PC-3 (cell line): ENCODE measurements around the gene B3GNT5. TPM values are rescaled to one million over a fixed set of nuclear protein-coding genes. Genes with fewer than 3 reads are reported as not detected.

Source experiments
- ATAC-seq: fragments of 200-7000 bp; cut with Tn5 transposase; 2 replicates; pipeline ENCODE4 v1.9.1; 2020; ENCODE audit warnings: mild to moderate bottlenecking, moderate library complexity
- BruUV-seq: library from RNA; stranded (reverse); fragments of 400-500 nt; replicated peaks from 2 replicates; lab custom pipeline; 2021; lab: Mats Ljungman, UMichigan
- CTCF ChIA-PET: fragments of 300-600 bp; sonication (Branson Sonifier 250); formaldehyde crosslinking; loops from one replicate; lab custom pipeline; 2022; ENCODE audit warnings: antibody characterized with exemption; lab: Charles Lee
- POLR2A ChIA-PET: fragments of 300-600 bp; sonication (Branson Sonifier 250); formaldehyde crosslinking; loops from one replicate; lab custom pipeline; 2022; ENCODE audit warnings: antibody characterized with exemption; ENCODE audit not compliant: unreplicated experiment; lab: Charles Lee
- DNase-seq: peaks from one replicate; pipeline ENCODE4 v3.0.0-alpha.2; 2015
- H2AFZ ChIP-seq: fragments of 300-600 bp; sonication (generic); 2 replicates; pipeline ENCODE4 v1.6.0; 2016; ENCODE audit warnings: antibody characterized with exemption, low read length
- H3F3A ChIP-seq: fragments of 300-600 bp; sonication (generic); one replicate; pipeline ENCODE4 v1.6.0; 2017; ENCODE audit warnings: antibody characterized with exemption, low read length, control low read depth, mild to moderate bottlenecking; ENCODE audit not compliant: unreplicated experiment
- H3K27ac ChIP-seq: fragments of 300-600 bp; sonication (generic); 2 replicates; pipeline ENCODE4 v1.5.1; 2016; ENCODE audit warnings: mild to moderate bottlenecking, low read length
- H3K27me3 ChIP-seq: fragments of 300-600 bp; sonication (generic); 2 replicates; pipeline ENCODE4 v1.6.1; 2016; ENCODE audit warnings: low read length, mixed read lengths
- H3K36me3 ChIP-seq: fragments of 300-600 bp; sonication (generic); 2 replicates; pipeline ENCODE4 v1.6.1; 2016; ENCODE audit warnings: low read depth, mixed run types, low read length, mixed read lengths
- H3K4me1 ChIP-seq: fragments of 300-600 bp; sonication (generic); 2 replicates; pipeline ENCODE4 v1.5.1; 2016; ENCODE audit warnings: low read length; ENCODE audit not compliant: insufficient read depth
- H3K4me2 ChIP-seq: fragments of 300-600 bp; sonication (generic); 2 replicates; pipeline ENCODE4 v1.6.0; 2016; ENCODE audit warnings: low read length
- H3K4me3 ChIP-seq: fragments of 300-600 bp; sonication (generic); 2 replicates; pipeline ENCODE4 v1.5.1; 2016; ENCODE audit warnings: mild to moderate bottlenecking, low read length, mixed read lengths
- H3K79me2 ChIP-seq: fragments of 300-600 bp; sonication (generic); 2 replicates; pipeline ENCODE4 v1.6.1; 2017; ENCODE audit warnings: low read length, mixed read lengths
- H3K9ac ChIP-seq: fragments of 300-600 bp; sonication (generic); 2 replicates; pipeline ENCODE4 v1.6.0; 2016; ENCODE audit warnings: mild to moderate bottlenecking, low read length
- H3K9me2 ChIP-seq: fragments of 300-600 bp; sonication (generic); replicated peaks from 2 replicates; pipeline ENCODE4 v1.6.1; 2016; ENCODE audit warnings: mixed run types, low read length, mixed read lengths
- H3K9me3 ChIP-seq: fragments of 300-600 bp; sonication (generic); 2 replicates; pipeline ENCODE4 v1.6.1; 2016; ENCODE audit warnings: low read length, mixed read lengths
- H4K20me1 ChIP-seq: fragments of 300-600 bp; sonication (generic); 2 replicates; pipeline ENCODE4 v1.6.1; 2016; ENCODE audit warnings: low read length, mixed read lengths
- EZH2 ChIP-seq: fragments of 300-600 bp; sonication (generic); IDR thresholded peaks from one replicate; pipeline ENCODE4 v1.6.1; 2017; ENCODE audit warnings: antibody characterized with exemption, mild to moderate bottlenecking, low read length; ENCODE audit not compliant: unreplicated experiment
- EZH2phosphoT487 ChIP-seq: fragments of 300-600 bp; sonication (generic); IDR thresholded peaks from 2 replicates; pipeline ENCODE4 v1.6.1; 2018; ENCODE audit warnings: mild to moderate bottlenecking, antibody characterized with exemption, low read length, borderline replicate concordance
- intact Hi-C: fragments of 100-400 bp; cut with micrococcal nuclease; formaldehyde crosslinking; loops from 2 replicates; pipeline ENCODE4 v1.9.0; 2023
- total RNA-seq: library from RNA; depleted of rRNA; stranded (reverse); fragments of >200 nt; gene quantifications from 2 replicates; pipeline ENCODE4 v1.2.3, GENCODE V29; 2014
- TF ChIP-seq, protein P1 (sequence below): fragments of 300-600 bp; sonication (generic); conservative IDR thresholded peaks from 2 replicates; pipeline ENCODE4 v1.5.1; 2017; ENCODE audit warnings: antibody characterized with exemption, low read depth, mild to moderate bottlenecking, low read length

Gene B3GNT5
- total RNA-seq, 1 experiment from 2014 or later, result 22.9 TPM

DNA sequence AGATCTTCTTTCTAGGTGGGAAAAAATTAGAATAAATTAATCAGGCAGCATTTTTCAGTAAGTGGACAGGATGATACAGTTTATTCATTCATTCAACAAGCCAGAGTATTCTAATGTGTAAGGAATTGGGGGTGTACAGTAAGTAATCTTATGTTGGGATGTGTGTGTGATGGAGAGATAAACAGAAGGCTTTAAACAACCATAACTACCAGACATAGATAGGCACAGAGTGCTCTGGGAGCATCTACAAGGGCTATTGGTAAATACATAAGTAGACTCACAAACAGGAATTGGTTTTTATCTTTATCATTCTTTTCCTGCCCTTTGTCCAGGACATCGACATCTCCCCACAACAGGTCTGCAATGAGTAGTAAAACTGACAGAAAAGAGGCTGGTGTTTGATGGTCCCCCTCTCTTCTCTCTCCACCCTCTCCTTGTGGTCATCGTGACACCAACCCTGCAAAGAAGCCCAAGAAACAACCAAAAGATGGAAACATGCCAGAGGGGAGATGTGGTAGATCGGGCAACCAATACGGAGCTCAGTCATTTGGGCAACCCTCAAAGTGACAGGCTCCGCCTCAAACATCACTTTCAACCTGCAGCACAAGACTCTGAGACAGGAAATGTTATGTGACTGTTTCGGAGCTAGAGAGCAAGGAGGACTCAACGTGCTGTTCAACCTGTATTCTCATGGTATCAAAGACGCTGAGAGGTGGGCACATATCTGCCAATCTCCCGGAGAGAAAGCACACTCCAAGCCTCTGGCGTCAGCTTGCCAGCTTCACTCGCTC is 28.7 kb upstream of the B3GNT5 start:
- no peak for ATAC-seq
- H3K36me3 ChIP-seq, result no peaks in the 10 kb centered on the region
- intact Hi-C loops, result no loop called here
- H3K9ac ChIP-seq, result no peak overlapping the region
- no peak overlapping the region for H3K4me3 ChIP-seq
- no peak overlapping the region for H2AFZ ChIP-seq
- DNase-seq, result no peak
- no peaks in the 10 kb centered on the region for H3K4me1 ChIP-seq
- no peaks in the 10 kb centered on the region for H3K9me3 ChIP-seq
- CTCF ChIA-PET, result interaction anchor here (0.7 kb wide), 1 partner anchor 26 kb away, joined by 5 read pairs; no protein-coding TSS in a partner anchor
- H3K27me3 ChIP-seq, result no peaks in the 10 kb centered on the region
- no peak overlapping the region for H3K4me2 ChIP-seq
- TF ChIP-seq EZH2 (no peak), EZH2phosphoT487 (no peak)
- TF ChIP-seq, protein P1, sequence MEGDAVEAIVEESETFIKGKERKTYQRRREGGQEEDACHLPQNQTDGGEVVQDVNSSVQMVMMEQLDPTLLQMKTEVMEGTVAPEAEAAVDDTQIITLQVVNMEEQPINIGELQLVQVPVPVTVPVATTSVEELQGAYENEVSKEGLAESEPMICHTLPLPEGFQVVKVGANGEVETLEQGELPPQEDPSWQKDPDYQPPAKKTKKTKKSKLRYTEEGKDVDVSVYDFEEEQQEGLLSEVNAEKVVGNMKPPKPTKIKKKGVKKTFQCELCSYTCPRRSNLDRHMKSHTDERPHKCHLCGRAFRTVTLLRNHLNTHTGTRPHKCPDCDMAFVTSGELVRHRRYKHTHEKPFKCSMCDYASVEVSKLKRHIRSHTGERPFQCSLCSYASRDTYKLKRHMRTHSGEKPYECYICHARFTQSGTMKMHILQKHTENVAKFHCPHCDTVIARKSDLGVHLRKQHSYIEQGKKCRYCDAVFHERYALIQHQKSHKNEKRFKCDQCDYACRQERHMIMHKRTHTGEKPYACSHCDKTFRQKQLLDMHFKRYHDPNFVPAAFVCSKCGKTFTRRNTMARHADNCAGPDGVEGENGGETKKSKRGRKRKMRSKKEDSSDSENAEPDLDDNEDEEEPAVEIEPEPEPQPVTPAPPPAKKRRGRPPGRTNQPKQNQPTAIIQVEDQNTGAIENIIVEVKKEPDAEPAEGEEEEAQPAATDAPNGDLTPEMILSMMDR, result no peak
- no TSS peak for BruUV-seq
- no peaks in the 10 kb centered on the region for H4K20me1 ChIP-seq
- no peaks in the 10 kb centered on the region for H3K9me2 ChIP-seq
- no peaks in the 10 kb centered on the region for H3F3A ChIP-seq
- POLR2A ChIA-PET, result interaction anchor here (0.7 kb wide), 1 partner anchor 275 kb away, joined by 3 read pairs; no protein-coding TSS in a partner anchor
- H3K79me2 ChIP-seq, result no peaks in the 10 kb centered on the region
- no peak overlapping the region for H3K27ac ChIP-seq

DNA sequence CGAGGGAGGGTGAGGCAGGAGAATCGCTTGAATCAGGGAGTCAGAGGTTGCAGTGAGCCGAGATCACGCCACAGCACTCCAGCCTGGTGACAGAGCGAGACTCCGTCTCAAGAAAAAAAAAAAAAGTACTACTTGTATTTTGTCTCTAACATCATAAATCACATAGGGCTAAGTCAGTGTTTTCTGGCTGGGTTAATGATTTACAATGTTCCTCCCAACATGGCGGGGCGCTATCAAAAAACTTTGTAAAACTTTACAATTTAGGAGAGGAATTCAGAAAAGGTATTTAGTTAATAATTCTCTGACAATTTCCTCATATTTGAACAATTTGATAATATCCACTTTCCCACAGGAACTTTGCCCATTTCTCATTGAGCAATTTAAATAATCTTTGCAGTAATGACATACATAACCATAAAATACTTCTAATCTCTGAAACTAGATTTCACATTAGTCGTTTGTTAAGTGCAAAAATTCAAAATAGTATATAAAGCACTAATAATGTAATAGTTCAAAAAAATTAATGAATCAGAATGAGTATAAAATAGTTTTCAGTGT is 26.6 kb upstream of the B3GNT5 start:
- DNase-seq, result no peak
- no TSS peak for BruUV-seq
- Histone ChIP-seq H3K79me2 (no peaks in the 10 kb centered on the region), H3K27me3 (no peaks in the 10 kb centered on the region), H3K4me2 (no peak overlapping the region), H3F3A (no peaks in the 10 kb centered on the region), H3K9me2 (no peaks in the 10 kb centered on the region), H3K9ac (no peak overlapping the region), H2AFZ (no peak overlapping the region), H3K9me3 (no peaks in the 10 kb centered on the region), H3K4me3 (no peak overlapping the region), H3K4me1 (no peaks in the 10 kb centered on the region), H4K20me1 (no peaks in the 10 kb centered on the region), H3K36me3 (no peaks in the 10 kb centered on the region), H3K27ac (no peak overlapping the region)
- ChIA-PET POLR2A (no interaction called here), CTCF (no interaction called here)
- intact Hi-C loops, result no loop called here
- TF ChIP-seq, protein P1, result no peak
- TF ChIP-seq EZH2 (no peak), EZH2phosphoT487 (no peak)
- ATAC-seq, result no peak

DNA sequence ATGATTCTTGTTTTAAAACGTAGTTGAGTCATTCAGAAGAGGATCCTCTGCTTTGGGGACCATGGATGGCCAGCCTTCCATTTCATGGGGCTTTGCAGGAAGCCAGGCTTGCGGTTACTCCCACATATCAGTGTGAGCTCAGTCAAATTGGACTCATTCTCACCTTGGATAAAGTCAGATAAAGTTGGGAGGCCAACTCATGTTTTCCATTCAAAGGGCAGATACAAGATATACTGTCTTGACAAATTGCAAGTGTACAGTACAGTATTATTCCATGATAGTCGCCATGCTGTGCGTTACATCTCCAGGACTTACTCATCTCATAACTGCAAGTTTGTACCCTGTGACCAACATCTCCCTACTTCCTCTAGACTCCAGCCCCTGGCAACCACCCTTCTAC is 25.5 kb upstream of the B3GNT5 start:
- Histone ChIP-seq H3K27me3 (no peaks in the 10 kb centered on the region), H3K27ac (no peak overlapping the region), H2AFZ (no peak overlapping the region), H3K79me2 (no peaks in the 10 kb centered on the region), H3K36me3 (no peaks in the 10 kb centered on the region), H3K9me2 (no peaks in the 10 kb centered on the region), H3K9me3 (no peaks in the 10 kb centered on the region), H3K9ac (no peak overlapping the region), H3K4me2 (no peak overlapping the region), H3K4me3 (no peak overlapping the region), H3F3A (no peaks in the 10 kb centered on the region), H3K4me1 (no peaks in the 10 kb centered on the region), H4K20me1 (no peaks in the 10 kb centered on the region)
- TF ChIP-seq EZH2phosphoT487, result no peak
- ChIA-PET POLR2A (no interaction called here), CTCF (no interaction called here)
- DNase-seq (no peak), ATAC-seq (no peak)
- no TSS peak for BruUV-seq
- intact Hi-C loops, result no loop called here
